GM21717 (cell line): ENCODE data around the gene KRT81.
"Not testable (repeated sequence)": the region's sequence is repeated elsewhere in the genome, so short reads cannot be mapped to it uniquely, and the experiment has no call there.

Source experiments
- ATAC-seq: cut with Tn5 transposase; IDR thresholded peaks from one replicate; pipeline ENCODE4 v1.9.1; 2021; ENCODE audit warnings: mild to moderate bottlenecking, moderate library complexity; ENCODE audit not compliant: unreplicated experiment

KRT81 gene

GRCh38 chr12:52300796-52301691, 9.7 kb upstream of the KRT81 start:
- no peak for ATAC-seq

DNA sequence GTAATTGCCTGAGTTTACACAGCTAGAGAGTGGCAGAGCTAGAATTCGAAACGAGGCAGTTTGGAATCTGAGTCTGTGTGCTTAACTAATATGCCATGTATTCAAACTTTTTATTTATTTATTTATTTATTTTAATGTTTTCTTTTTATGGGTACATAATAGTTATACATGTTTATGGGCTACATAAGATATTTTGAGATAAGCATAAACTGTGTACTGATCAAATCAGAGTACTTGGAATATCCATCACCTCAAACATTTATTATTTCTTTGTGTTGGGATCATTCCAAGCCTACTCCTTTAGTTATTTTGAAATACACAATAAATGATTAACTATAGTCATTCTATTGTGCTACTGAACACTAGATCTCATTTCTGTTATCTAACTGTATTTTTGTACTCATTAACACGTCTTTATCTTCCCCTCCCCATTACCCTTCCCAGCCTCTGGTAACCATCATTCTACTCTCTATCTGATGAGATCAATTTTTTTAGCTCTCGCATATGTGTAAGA, 7.4 kb upstream of the KRT81 start:
- no peak for ATAC-seq

DNA sequence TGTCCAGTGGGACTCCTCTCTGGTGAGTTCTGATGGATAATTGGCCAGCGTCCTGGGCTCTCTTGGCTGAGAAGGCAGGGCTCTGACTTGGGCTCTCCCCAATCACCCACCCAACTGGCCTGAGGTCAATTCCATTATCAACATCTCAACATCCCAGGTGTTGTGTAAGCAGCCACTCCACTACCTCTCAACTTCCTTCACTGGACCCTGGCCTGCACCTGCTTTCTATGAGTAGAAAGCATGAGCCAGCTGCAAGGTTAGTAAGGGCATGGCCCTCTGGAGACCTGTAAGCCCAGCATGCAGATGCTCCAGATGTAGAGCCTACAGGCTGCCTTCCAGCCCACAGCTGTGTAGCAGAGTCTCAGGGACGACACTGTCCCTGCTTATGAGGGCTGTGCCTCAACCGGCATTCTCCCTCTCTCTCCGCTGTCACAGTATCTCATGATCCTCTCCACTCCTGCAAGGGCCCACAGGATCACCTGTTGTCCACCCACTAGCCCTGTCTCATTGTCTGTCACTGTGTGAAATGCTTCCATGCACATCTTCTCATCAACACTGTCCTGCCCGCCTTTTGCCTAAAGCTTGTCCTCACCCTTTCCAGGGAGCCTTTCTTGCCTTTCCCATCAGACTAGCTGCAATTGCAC, 5.4 kb upstream of the KRT81 start:
- no peak for ATAC-seq

DNA sequence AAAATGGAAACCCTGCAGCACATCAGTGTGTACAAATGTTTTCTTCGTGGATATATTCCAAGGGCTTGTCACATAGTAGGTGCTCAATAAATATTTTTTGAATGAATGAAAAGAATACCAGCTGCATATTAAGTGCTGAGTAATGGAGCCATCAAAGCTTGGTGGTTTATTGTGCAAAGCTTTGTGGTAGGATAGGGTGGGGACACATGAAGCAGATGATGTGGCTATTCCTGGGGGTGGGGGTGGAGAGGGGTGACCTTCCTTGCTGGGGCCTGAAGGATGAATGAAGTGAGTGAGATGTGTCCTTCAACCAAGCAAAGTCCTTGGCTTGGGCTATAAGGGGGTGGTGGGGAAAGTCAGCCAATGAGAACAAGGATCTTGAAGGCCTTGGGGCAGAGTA, 4.3 kb upstream of the KRT81 start:
- ATAC-seq, result no peak

DNA sequence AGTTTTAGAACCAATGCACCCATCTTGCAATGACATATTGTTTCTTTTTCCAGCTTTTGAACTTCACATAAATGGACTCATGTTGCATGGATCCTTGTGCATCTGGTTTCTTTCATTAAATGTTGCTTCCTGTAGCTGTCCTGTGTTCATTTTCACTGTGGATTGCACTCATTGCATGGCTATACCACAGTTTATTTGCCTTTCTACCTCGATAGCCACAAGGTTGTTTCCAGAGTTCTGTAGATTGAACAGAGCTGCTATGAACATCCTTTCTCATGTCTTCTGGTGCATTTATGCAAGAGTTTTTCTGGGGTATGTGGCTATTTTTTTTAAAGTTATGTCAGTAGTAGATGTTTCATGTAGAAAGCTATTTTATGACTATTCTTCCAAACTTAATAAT, 3.5 kb upstream of the KRT81 start:
- no peak for ATAC-seq

DNA sequence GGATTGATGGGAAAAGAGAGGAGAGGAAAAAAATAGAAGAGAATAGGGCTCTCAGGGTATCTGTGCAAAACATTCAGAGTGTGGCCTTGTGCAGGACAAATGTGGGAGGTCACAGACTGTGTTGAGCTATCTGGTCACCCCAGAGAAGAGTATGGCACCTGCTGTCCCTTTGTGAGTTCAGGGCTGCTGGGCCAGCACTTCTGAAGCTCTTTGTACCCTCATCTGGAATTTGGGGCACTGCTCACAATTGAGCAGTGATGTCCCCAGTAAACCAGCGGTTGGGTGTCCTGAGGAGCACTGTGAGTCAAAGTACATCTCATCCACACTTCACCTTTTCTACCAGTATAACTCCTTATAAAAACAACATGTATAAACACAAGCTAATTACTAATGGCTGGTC, 2.6 kb upstream of the KRT81 start:
- ATAC-seq, result no peak

- not testable (repeated sequence) for ATAC-seq
These were observed 725 bp downstream of the KRT81 start for GRCh38 chr12:52290483-52291134.

- not testable (repeated sequence) for ATAC-seq
These were observed 3.2 kb downstream of the KRT81 start for GRCh38 chr12:52287816-52288805.

GRCh38 chr12:52286857-52287785, 4.2 kb downstream of the KRT81 start:
- not testable (repeated sequence) for ATAC-seq

- no peak for ATAC-seq
These were observed 5.3 kb downstream of the KRT81 start for GRCh38 chr12:52285851-52286530.

DNA sequence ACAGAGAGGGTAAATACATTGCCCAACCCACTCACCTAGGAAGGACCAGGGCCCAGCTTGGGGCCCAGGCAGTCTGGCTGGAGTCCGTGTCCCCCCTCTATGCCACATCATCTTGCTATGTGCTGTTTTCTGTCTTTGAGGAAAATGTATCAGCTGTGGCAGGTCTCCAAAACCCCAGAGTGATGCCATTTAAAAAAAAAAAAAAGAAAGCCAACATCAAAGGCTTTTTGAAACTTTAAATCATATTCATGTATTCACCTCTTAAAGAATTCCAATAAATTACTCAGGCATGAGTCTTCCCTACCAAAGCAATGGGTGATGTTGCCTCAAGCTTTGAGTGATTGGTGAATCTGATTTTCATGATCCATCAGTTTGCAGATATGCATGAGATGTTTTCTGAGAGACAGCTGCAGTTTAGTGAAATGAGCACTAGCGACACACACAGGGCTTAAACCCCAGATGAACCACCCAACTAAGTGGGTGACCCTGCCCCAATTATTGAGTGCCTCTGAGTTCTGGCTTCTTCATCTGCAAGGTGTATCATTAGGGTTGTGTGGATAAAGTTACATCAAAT, 6.1 kb downstream of the KRT81 start:
- no peak for ATAC-seq

DNA sequence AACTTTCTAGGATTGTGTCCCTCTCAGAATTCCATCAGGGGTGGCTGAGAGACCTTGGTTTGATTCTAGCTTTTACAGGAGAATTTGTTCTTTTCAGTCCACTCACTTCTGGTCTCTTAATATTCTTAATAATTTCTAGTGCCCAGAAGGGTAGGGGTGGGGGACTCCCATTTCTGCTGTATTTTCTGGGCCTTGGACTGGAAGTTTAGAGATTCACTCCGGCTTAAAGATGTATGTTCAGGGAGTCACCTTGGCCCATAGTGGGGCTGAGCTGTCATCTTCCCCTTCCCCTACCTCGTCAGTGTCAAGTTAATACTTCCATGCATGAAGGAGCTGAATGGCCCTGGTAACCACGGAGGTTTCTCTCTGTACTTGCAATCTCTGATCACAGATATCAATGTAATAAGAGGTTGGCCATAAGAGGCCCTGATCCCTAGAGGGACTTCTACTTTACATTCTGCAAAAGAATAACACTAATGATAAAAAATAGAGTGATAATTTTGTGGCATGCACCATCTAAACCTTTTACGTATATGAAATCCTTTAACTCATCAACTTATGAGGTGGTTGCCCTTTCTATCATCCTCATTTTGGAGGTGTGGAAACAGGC, 6.7 kb downstream of the KRT81 start:
- ATAC-seq, result no peak

- no peak for ATAC-seq
These were observed 10.4 kb downstream of the KRT81 start for GRCh38 chr12:52280796-52281560.

DNA sequence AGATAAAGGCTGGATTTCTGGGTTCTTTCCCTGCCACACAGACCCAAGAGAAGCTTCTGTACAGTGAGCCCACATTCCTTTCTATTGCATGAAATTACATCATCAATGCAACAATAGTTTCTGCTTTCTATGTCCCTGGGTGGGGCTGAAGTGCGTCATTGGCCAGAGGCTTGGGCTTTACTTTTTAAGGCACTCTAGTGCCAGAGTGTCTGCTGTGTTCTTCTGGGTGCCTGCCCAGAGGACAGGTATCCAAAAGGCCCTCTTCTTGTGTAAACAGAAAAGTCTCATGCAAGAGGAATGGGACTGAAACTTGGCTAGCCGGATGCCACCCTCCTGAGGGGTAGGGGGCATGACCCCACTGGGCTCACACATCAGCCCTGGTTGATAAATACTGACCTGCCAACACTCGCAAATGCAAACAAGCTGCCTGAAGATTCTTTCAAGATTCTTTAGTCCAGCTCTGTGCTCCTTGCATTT, 11.0 kb downstream of the KRT81 start:
- ATAC-seq, result no peak

GRCh38 chr12:52279422-52280318, 11.7 kb downstream of the KRT81 start:
- ATAC-seq, result no peak
